Endothelial cell (in vitro differentiated cells): ENCODE results near the gene PRPF31. TPM values are rescaled to one million over a fixed set of nuclear protein-coding genes. Genes with fewer than 3 reads are reported as not detected.

Experiments used
- DNase-seq: peaks from one replicate; pipeline ENCODE4 v3.0.0; 2021; ENCODE audit warnings: low spot score
- H3K27ac Mint-ChIP-seq: one replicate; pipeline ENCODE4 v1.8.0; 2021; ENCODE audit warnings: mixed read lengths, inconsistent platforms; ENCODE audit not compliant: unreplicated experiment
- H3K27me3 Mint-ChIP-seq: one replicate; pipeline ENCODE4 v1.8.0; 2021; ENCODE audit warnings: mild to moderate bottlenecking, moderate library complexity, mixed read lengths, inconsistent platforms; ENCODE audit not compliant: unreplicated experiment
- H3K36me3 Mint-ChIP-seq: one replicate; pipeline ENCODE4 v1.8.0; 2021; ENCODE audit warnings: mild to moderate bottlenecking, low read depth, mixed read lengths, inconsistent platforms; ENCODE audit not compliant: unreplicated experiment
- H3K4me1 Mint-ChIP-seq: one replicate; pipeline ENCODE4 v1.8.0; 2021; ENCODE audit warnings: mild to moderate bottlenecking, mixed read lengths, inconsistent platforms; ENCODE audit not compliant: unreplicated experiment
- H3K4me3 Mint-ChIP-seq: one replicate; pipeline ENCODE4 v1.8.0; 2021; ENCODE audit warnings: mild to moderate bottlenecking, mixed read lengths, inconsistent platforms; ENCODE audit not compliant: unreplicated experiment
- H3K9me3 Mint-ChIP-seq: one replicate; pipeline ENCODE4 v1.8.0; 2021; ENCODE audit warnings: mixed read lengths, inconsistent platforms; ENCODE audit not compliant: unreplicated experiment
- CTCF ChIP-seq: fragments of 200-600 bp; sonication (generic); IDR thresholded peaks from one replicate; pipeline ENCODE4 v1.5.0; 2021; ENCODE audit warnings: antibody characterized with exemption; ENCODE audit not compliant: unreplicated experiment
- total RNA-seq: library from RNA; stranded (reverse); fragmentation: NEBNext Ultra II Directional; extraction: Animal tissue kit (Norgen Biotek cat#: 25700); gene quantifications from one replicate; pipeline ENCODE4 v1.2.1, GENCODE V29; 2021; ENCODE audit not compliant: unreplicated experiment

Gene PRPF31
- total RNA-seq, 1 donor from 2014 or later = 71.7 TPM

GRCh38 chr19:54137699-54138488 lies 22.3 kb downstream of the PRPF31 start, which contains the start of gene CNOT3:
CNOT3 (plus strand) TSS chr19:54137762; CDS start chr19:54142979, 5,217 bp downstream.
- no peaks in the 10 kb centered on the region for H3K9me3 Mint-ChIP-seq
- peak within 1 kb of the TSS; percentile 95 for H3K4me3 Mint-ChIP-seq
- DNase-seq = peak; percentile 40
- H3K36me3 Mint-ChIP-seq = peaks cover 34% of the 10 kb centered on the region
- peaks cover 27% of the 10 kb centered on the region for H3K4me1 Mint-ChIP-seq
- H3K27ac Mint-ChIP-seq = peak within 1 kb of the TSS; percentile 85
- H3K27me3 Mint-ChIP-seq = peaks cover 31% of the 10 kb centered on the region
- TF ChIP-seq CTCF = no peak

GRCh38 chr19:54138489-54139256 lies 23.1 kb downstream of the PRPF31 start:
- Mint-ChIP-seq H3K4me1 (peaks cover 27% of the 10 kb centered on the region), H3K27me3 (peaks cover 31% of the 10 kb centered on the region), H3K9me3 (no peaks in the 10 kb centered on the region), H3K36me3 (peaks cover 42% of the 10 kb centered on the region), H3K4me3 (peak overlapping the region; percentile 95), H3K27ac (peak overlapping the region; percentile 78)
- no peak for TF ChIP-seq CTCF
- no peak for DNase-seq

GRCh38 chr19:54141356-54141755 lies 25.8 kb downstream of the PRPF31 start:
- TF ChIP-seq CTCF = no peak
- Mint-ChIP-seq H3K4me3 (no peak overlapping the region), H3K36me3 (peaks cover 55% of the 10 kb centered on the region), H3K9me3 (no peaks in the 10 kb centered on the region), H3K4me1 (peaks cover 15% of the 10 kb centered on the region), H3K27me3 (peaks cover 15% of the 10 kb centered on the region), H3K27ac (no peak overlapping the region)
- DNase-seq = no peak

DNA sequence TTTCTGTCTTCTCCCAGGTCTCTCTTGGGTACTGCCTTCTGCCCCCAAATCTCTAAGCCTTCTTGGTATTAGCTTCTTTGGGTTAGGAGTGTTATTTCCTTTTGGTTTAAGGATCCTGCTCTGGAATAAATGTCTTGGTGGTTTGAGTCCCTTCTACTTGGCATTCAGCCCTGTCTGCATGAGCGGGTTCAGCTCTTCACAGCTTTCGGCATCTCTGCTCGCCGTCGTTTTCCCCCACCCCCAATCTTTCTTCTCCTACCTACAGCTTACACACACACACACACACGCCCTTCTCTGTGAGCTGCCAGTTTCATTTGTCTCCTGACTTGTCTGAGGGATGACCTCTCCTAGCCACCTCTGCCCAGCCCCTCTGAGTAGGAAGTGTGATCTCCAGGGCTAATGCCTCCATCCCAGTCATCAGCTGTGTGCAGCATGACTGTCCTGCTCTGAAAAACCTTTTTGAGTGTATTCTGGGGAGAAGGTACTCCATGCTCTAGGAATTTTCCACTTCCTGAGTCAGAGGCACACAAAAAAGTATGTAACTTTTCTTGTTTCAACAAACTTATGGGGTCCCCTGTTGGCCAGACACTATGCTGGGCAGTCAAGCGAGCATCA lies 26.7 kb downstream of the PRPF31 start:
- Mint-ChIP-seq H3K9me3 (no peaks in the 10 kb centered on the region), H3K4me1 (peaks cover 11% of the 10 kb centered on the region), H3K27ac (no peak overlapping the region), H3K36me3 (peaks cover 62% of the 10 kb centered on the region), H3K27me3 (peaks cover 6% of the 10 kb centered on the region), H3K4me3 (peak overlapping the region; percentile 28)
- no peak for TF ChIP-seq CTCF
- no peak for DNase-seq
